Natural killer cell (primary cell): ENCODE measurements around the gene TEAD1. TPM values are rescaled to one million over a fixed set of nuclear protein-coding genes. Genes with fewer than 3 reads are reported as not detected.

Source experiments
- ATAC-seq, 3 donors: fragments of 150-1000 bp in 2 of 3; fragments of 200-7000 bp in 1 of 3; cut with Tn5 transposase; 1 replicate in 1 of 3; 2 replicates in 2 of 3; pipeline ENCODE4 v1.10.0; 2021; ENCODE audit warnings: mild to moderate bottlenecking in 2 of 3, moderate library complexity in 2 of 3
- DNase-seq, 2 donors: peaks; one replicate each; pipeline versions ENCODE4 v3.0.0 to v3.0.0-alpha.2; 2013 to 2021; ENCODE audit warnings: mixed read lengths in 1 of 2
- H3K27ac ChIP-seq: one replicate; pipeline ENCODE4 v1.5.1; 2013; ENCODE audit warnings: mild to moderate bottlenecking, low read length
- H3K27me3 ChIP-seq: one replicate; pipeline ENCODE4 v1.6.1; 2013; ENCODE audit warnings: low read length; ENCODE audit not compliant: control insufficient read depth, insufficient read depth
- H3K36me3 ChIP-seq: one replicate; pipeline ENCODE4 v1.6.1; 2013; ENCODE audit warnings: low read length; ENCODE audit not compliant: control insufficient read depth, insufficient read depth
- H3K4me1 ChIP-seq: one replicate; pipeline ENCODE4 v1.6.1; 2013; ENCODE audit warnings: low read length; ENCODE audit not compliant: control insufficient read depth, insufficient read depth
- H3K4me3 ChIP-seq: one replicate; pipeline ENCODE4 v1.5.1; 2013; ENCODE audit warnings: low read length
- H3K9me3 ChIP-seq: one replicate; pipeline ENCODE4 v1.6.1; 2013; ENCODE audit warnings: low read length; ENCODE audit not compliant: control insufficient read depth, insufficient read depth
- H3K27ac Mint-ChIP-seq, 2 donors: one replicate each; pipeline ENCODE4 v1.8.0; 2022; ENCODE audit warnings: mild to moderate bottlenecking in 2 of 2, mixed read lengths in 2 of 2, moderate library complexity in 1 of 2
- H3K27me3 Mint-ChIP-seq, 2 donors: one replicate each; pipeline ENCODE4 v1.8.0; 2022; ENCODE audit warnings: low read depth in 2 of 2, mixed read lengths in 2 of 2
- H3K36me3 Mint-ChIP-seq: one replicate; pipeline ENCODE4 v1.8.0; 2022; ENCODE audit warnings: mixed read lengths
- H3K4me1 Mint-ChIP-seq, 2 donors: one replicate each; pipeline ENCODE4 v1.8.0; 2022; ENCODE audit warnings: mixed read lengths in 2 of 2
- H3K4me3 Mint-ChIP-seq: one replicate; pipeline ENCODE4 v1.8.0; 2022; ENCODE audit warnings: mild to moderate bottlenecking, moderate library complexity, mixed read lengths
- H3K9me3 Mint-ChIP-seq, 2 donors: one replicate each; pipeline ENCODE4 v1.8.0; 2022; ENCODE audit warnings: mixed read lengths in 2 of 2
- CTCF ChIP-seq: fragments of 200-600 bp; IDR thresholded peaks from one replicate; pipeline ENCODE4 v1.8.0; 2022; ENCODE audit warnings: antibody characterized with exemption
- WGBS: methylation state at CpG from one replicate; pipeline ENCODE4 v1.1.7; 2013; ENCODE audit warnings: missing lambda C conversion rate; ENCODE audit not compliant: insufficient coverage; 5-methylcytosine and 5-hydroxymethylcytosine counted together
- intact Hi-C: fragments of 100-400 bp; cut with micrococcal nuclease; formaldehyde crosslinking; loops from one replicate; pipeline ENCODE4 v1.14.2; 2022
- total RNA-seq, 4 donors: library from RNA; stranded (reverse); fragments of 120-200 nt in 1 of 4; gene quantifications; one replicate each; pipeline versions ENCODE4 v1.2.3 to v1.2.4, GENCODE V29; 2013 to 2022

Gene TEAD1
- total RNA-seq, 3 donors from 2014 or later (not counting 1 experiment from before 2014, with no cell fraction given): not detected

DNA sequence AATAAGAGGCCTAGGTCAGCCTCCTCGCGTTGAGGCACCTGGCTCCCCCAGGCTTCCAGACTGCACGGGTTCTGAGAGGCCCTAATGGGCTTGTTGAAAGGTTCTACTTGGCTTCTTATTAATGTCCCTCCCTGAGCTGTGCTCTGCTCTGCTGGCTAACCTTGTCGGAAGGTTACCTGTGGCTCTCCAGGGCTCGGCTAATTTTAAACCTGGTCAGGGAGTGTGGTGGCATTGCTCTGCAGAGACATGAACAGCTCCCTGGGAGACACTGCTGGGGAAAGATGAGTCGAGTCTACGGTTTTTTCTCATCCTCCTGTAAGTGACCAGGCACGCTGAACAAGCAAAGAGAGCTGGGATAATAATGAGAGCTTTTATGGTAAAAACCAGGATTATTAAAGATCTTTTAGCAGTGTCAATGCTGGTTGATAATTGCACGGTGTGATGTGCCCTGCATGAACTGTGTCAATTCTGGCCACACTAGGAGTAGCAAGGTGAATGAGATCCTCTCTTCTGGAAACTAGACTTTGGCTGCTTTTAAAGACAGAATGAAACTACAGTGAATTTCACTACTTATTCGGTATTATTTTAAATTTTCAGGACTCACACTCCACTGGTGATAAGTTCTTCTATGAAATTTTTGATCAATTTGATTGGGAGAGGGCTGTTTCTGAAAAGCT, 70.7 kb downstream of the TEAD1 start:
- Mint-ChIP-seq H3K27ac (no peak overlapping the region), H3K4me3 (no peak overlapping the region), H3K27me3 (peaks cover 6 to 28% of the 10 kb centered on the region in 2 donors), H3K4me1 (no peaks in the 10 kb centered on the region), H3K36me3 (no peaks in the 10 kb centered on the region), H3K9me3 (no peaks in the 10 kb centered on the region)
- no peaks in the 10 kb centered on the region for H3K36me3 ChIP-seq
- H3K9me3 ChIP-seq: no peaks in the 10 kb centered on the region
- DNase-seq (no peak), ATAC-seq (no peak)
- TF ChIP-seq CTCF: no peak
- H3K27ac ChIP-seq: no peak overlapping the region
- 92% methylated on average over 10 of the region's 10 CpGs for WGBS
- no peaks in the 10 kb centered on the region for H3K4me1 ChIP-seq
- H3K27me3 ChIP-seq: no peaks in the 10 kb centered on the region
- no peak overlapping the region for H3K4me3 ChIP-seq
- intact Hi-C loops: no loop called here

GRCh38 chr11:12745787-12746186, 71.6 kb downstream of the TEAD1 start:
- H3K36me3 Mint-ChIP-seq: no peaks in the 10 kb centered on the region
- H3K4me1 ChIP-seq: no peaks in the 10 kb centered on the region
- H3K27ac Mint-ChIP-seq: no peak overlapping the region
- TF ChIP-seq CTCF: no peak
- no peaks in the 10 kb centered on the region for H3K9me3 ChIP-seq
- H3K4me1 Mint-ChIP-seq: no peaks in the 10 kb centered on the region
- no peak overlapping the region for H3K27ac ChIP-seq
- H3K27me3 Mint-ChIP-seq: peaks cover 5 to 22% of the 10 kb centered on the region in 2 donors
- intact Hi-C loops: no loop called here
- no peaks in the 10 kb centered on the region for H3K9me3 Mint-ChIP-seq
- no peaks in the 10 kb centered on the region for H3K27me3 ChIP-seq
- no peak overlapping the region for H3K4me3 Mint-ChIP-seq
- 100% methylated on average over 3 of the region's 3 CpGs for WGBS
- no peak overlapping the region for H3K4me3 ChIP-seq
- no peaks in the 10 kb centered on the region for H3K36me3 ChIP-seq
- DNase-seq (no peak), ATAC-seq (no peak)

GRCh38 chr11:12746593-12747097, 72.4 kb downstream of the TEAD1 start:
- Mint-ChIP-seq H3K27me3 (peaks cover 6 to 14% of the 10 kb centered on the region in 2 donors), H3K4me3 (no peak overlapping the region), H3K27ac (no peak overlapping the region), H3K9me3 (no peaks in the 10 kb centered on the region), H3K4me1 (no peaks in the 10 kb centered on the region), H3K36me3 (no peaks in the 10 kb centered on the region)
- ATAC-seq: no peak
- H3K9me3 ChIP-seq: no peaks in the 10 kb centered on the region
- H3K27me3 ChIP-seq: no peaks in the 10 kb centered on the region
- H3K4me3 ChIP-seq: no peak overlapping the region
- 25% methylated on average over 6 of the region's 6 CpGs for WGBS
- TF ChIP-seq CTCF: no peak
- no peak overlapping the region for H3K27ac ChIP-seq
- no peaks in the 10 kb centered on the region for H3K4me1 ChIP-seq
- intact Hi-C loops: no loop called here
- DNase-seq: no peak
- no peaks in the 10 kb centered on the region for H3K36me3 ChIP-seq

GRCh38 chr11:12748561-12748960, 74.3 kb downstream of the TEAD1 start:
- no peak for ATAC-seq
- no peak for TF ChIP-seq CTCF
- no peaks in the 10 kb centered on the region for H3K4me1 Mint-ChIP-seq
- no peaks in the 10 kb centered on the region for H3K9me3 Mint-ChIP-seq
- no peaks in the 10 kb centered on the region for H3K36me3 Mint-ChIP-seq
- Histone ChIP-seq H3K27me3 (no peaks in the 10 kb centered on the region), H3K4me1 (no peaks in the 10 kb centered on the region), H3K9me3 (no peaks in the 10 kb centered on the region), H3K36me3 (no peaks in the 10 kb centered on the region), H3K4me3 (no peak overlapping the region), H3K27ac (no peak overlapping the region)
- intact Hi-C loops: no loop called here
- H3K27me3 Mint-ChIP-seq: peaks cover 4 to 6% of the 10 kb centered on the region in 2 donors
- no peak overlapping the region for H3K4me3 Mint-ChIP-seq
- H3K27ac Mint-ChIP-seq: no peak overlapping the region
- 80% methylated on average over 7 of the region's 7 CpGs for WGBS
- no peak for DNase-seq
